GM19463 (cell line): Measurements from ENCODE around the gene ADGRB2.

Experiments
- ATAC-seq: cut with Tn5 transposase; IDR thresholded peaks from one replicate; pipeline ENCODE4 v1.9.1; 2021; ENCODE audit warnings: mild to moderate bottlenecking, moderate library complexity; ENCODE audit not compliant: unreplicated experiment

Gene ADGRB2

GRCh38 chr1:31764312-31765040 is at the start of gene ADGRB2:
Gene ADGRB2, minus strand, starts transcription at chr1:31764340. Its CDS starts 7,119 bp downstream, at chr1:31757221.
- ATAC-seq, result no peak

GRCh38 chr1:31812158-31812829 is 48.2 kb upstream of the ADGRB2 start:
- ATAC-seq, result no peak

GRCh38 chr1:31811605-31812004 is 47.5 kb upstream of the ADGRB2 start:
- ATAC-seq, result no peak

GRCh38 chr1:31809698-31810097 is 45.6 kb upstream of the ADGRB2 start:
- ATAC-seq, result no peak

- no peak for ATAC-seq
These were observed 43.3 kb upstream of the ADGRB2 start for GRCh38 chr1:31807273-31808048.

GRCh38 chr1:31805318-31805717 is 41.2 kb upstream of the ADGRB2 start:
- ATAC-seq, result no peak

- no peak for ATAC-seq
These were observed 40.0 kb upstream of the ADGRB2 start for GRCh38 chr1:31804098-31804497.

- ATAC-seq, result no peak
These were observed 39.5 kb upstream of the ADGRB2 start for GRCh38 chr1:31803610-31804009.

- ATAC-seq, result no peak
These were observed 38.3 kb upstream of the ADGRB2 start for GRCh38 chr1:31802190-31803150.

GRCh38 chr1:31801458-31801857 is 37.3 kb upstream of the ADGRB2 start:
- no peak for ATAC-seq

- no peak for ATAC-seq
These were observed 36.5 kb upstream of the ADGRB2 start for GRCh38 chr1:31800674-31800967.

GRCh38 chr1:31799895-31800673 is 35.9 kb upstream of the ADGRB2 start:
- no peak for ATAC-seq

- no peak for ATAC-seq
These were observed 35.2 kb upstream of the ADGRB2 start for GRCh38 chr1:31799196-31799894.

GRCh38 chr1:31798433-31799195 is 34.5 kb upstream of the ADGRB2 start:
- no peak for ATAC-seq

- ATAC-seq, result no peak
These were observed 33.9 kb upstream of the ADGRB2 start for GRCh38 chr1:31798086-31798432.

- no peak for ATAC-seq
These were observed 33.1 kb upstream of the ADGRB2 start for GRCh38 chr1:31797216-31797615.

- ATAC-seq, result no peak
These were observed 32.6 kb upstream of the ADGRB2 start for GRCh38 chr1:31796707-31797106.

- ATAC-seq, result no peak
These were observed 31.9 kb upstream of the ADGRB2 start for GRCh38 chr1:31795801-31796621.
